Liver (tissue), 2 donors: ENCODE results near the gene ZNF274.

Experiments used
- ATF3 ChIP-seq: IDR thresholded peaks from 2 replicates; pipeline ENCODE4 v1.6.1; 2016; ENCODE audit warnings: antibody characterized with exemption
- GABPA ChIP-seq, 2 donors: IDR thresholded peaks in 1 of 2; conservative IDR thresholded peaks in 1 of 2; 2 replicates each; pipeline ENCODE4 v1.6.1; 2016; ENCODE audit warnings: antibody characterized with exemption in 2 of 2, mild to moderate bottlenecking in 1 of 2, moderate library complexity in 1 of 2
- donor health status: healthy.

- TF ChIP-seq GABPA (IDR thresholded peaks at IDR 0.05 in 1 of 2, conservative IDR thresholded peaks at IDR 0.05 in 1 of 2) = no peak
- TF ChIP-seq ATF3 = no peak
These were observed 822 bp upstream of the ZNF274 start for GRCh38 chr19:58181902-58182576.
